ENCODE data around the gene HES6. TPM values are rescaled to one million over a fixed set of nuclear protein-coding genes. Genes with fewer than 3 reads are reported as not detected.

Gene HES6
- total RNA-seq, 2 experiments from 2014 or later = 1.5 to 1.9 TPM

DNA sequence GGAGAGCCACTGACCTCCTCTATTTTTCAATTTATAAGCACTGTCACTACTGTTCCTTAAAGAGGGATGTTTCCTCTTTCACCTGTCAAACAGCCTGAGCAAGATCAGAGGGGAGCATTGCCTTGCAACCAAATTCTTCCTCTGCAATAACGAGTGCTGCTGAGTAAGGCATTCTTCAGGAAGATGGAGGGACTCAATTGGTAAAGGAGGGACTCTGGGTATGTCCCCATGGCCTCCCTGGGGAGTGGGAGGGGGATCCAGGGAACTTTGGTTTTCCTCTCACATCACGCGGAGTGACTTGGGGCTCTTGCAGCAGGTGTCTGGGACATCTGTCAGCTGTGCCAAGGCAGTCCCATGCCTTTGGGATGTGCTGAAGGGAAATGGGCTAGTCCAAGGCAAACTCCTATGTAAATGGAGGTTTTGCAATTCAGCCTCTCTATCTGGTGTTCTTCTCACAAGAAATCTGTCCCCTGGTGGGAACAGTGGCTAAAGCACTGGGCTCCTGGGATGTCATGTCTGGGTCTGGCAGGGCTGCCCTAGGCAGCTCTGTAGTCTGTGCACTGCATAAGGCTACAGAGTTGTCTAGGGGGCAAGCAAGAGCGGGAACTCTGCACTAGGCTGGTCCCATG lies 14.4 kb upstream of the HES6 start:
- DNase-seq (no peak), ATAC-seq (ENCODE audit: poor library complexity) (no peak)
- Histone ChIP-seq H3K27ac (ENCODE audit: low read depth in 1 of 2, low read length in 2 of 2) (no peak overlapping the region), H3K27me3 (ENCODE audit: control insufficient read depth in 1 of 2, insufficient read depth in 2 of 2, low read length in 2 of 2) (no peaks in the 10 kb centered on the region), H3K36me3 (ENCODE audit: insufficient read depth, low read length) (peaks cover 62% of the 10 kb centered on the region), H3K4me3 (ENCODE audit: low read length) (no peak overlapping the region), H3K9me3 (ENCODE audit: control insufficient read depth in 1 of 2, insufficient read depth in 1 of 2, low read length in 2 of 2) (no peaks in the 10 kb centered on the region), H3K4me1 (ENCODE audit: insufficient read depth, low read length) (peaks cover 5% of the 10 kb centered on the region)
- Mint-ChIP-seq H3K4me1 (ENCODE audit: low read depth) (no peaks in the 10 kb centered on the region), H3K27me3 (no peaks in the 10 kb centered on the region), H3K27ac (no peak overlapping the region), H3K4me3 (no peak overlapping the region), H3K9me3 (no peaks in the 10 kb centered on the region), H3K36me3 (ENCODE audit: low read depth) (peaks cover 79% of the 10 kb centered on the region)
- ChIA-PET CTCF (no interaction called here), POLR2A (no interaction called here)
- TF ChIP-seq, protein P1, sequence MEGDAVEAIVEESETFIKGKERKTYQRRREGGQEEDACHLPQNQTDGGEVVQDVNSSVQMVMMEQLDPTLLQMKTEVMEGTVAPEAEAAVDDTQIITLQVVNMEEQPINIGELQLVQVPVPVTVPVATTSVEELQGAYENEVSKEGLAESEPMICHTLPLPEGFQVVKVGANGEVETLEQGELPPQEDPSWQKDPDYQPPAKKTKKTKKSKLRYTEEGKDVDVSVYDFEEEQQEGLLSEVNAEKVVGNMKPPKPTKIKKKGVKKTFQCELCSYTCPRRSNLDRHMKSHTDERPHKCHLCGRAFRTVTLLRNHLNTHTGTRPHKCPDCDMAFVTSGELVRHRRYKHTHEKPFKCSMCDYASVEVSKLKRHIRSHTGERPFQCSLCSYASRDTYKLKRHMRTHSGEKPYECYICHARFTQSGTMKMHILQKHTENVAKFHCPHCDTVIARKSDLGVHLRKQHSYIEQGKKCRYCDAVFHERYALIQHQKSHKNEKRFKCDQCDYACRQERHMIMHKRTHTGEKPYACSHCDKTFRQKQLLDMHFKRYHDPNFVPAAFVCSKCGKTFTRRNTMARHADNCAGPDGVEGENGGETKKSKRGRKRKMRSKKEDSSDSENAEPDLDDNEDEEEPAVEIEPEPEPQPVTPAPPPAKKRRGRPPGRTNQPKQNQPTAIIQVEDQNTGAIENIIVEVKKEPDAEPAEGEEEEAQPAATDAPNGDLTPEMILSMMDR (IDR thresholded peaks at IDR 0.05) = no peak
- intact Hi-C loops (cut with DNase I, micrococcal nuclease) = no loop called here

DNA sequence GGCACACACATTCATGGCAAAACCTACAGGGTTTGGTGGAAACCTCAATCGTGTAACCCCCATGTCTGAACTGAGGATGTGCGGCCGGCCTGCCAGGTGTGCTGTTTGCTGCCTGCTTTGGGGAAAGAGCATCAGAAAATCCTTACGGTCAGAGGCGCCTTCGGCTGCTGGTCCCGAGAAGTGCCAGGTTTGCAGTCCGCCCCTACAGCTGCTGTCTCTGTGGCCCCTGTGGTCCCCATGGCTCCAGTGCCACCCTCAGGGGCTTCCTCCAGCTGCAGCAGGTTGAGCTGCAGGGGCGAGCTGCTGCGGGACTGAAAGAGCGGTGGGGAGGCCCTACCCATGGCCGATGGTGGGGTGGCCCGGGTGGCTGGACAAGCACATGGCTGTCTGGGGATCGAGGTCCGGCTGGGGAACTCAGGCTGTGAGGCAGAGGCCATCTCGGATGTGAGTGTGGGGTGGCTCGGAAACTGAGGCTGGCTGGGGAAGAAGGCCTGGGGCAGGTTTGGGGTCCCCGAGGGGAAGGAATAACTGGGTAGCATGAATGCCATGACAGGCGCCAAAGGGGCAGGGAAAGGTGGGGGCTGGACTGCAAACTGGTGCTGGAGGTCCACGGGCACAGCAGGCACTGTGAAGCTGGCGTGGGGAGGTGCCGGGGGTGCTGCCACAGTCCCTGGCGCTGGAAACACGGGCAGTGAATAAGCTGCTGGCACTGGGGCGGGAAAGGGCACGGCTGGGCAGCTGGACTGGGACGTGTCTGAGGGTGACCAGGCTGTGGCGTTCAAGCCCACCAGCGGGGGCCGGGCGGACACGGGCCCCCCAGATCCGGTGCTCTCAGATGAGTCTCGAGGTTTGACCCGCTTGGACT lies 13.2 kb upstream of the HES6 start:
- H3K4me1 Mint-ChIP-seq (ENCODE audit: low read depth) = no peaks in the 10 kb centered on the region
- H3K27ac Mint-ChIP-seq = no peak overlapping the region
- H3K36me3 Mint-ChIP-seq (ENCODE audit: low read depth) = peaks cover 70% of the 10 kb centered on the region
- no peak overlapping the region for H3K4me3 ChIP-seq (ENCODE audit: low read length)
- H3K4me3 Mint-ChIP-seq = no peak overlapping the region
- no peak overlapping the region for H3K27ac ChIP-seq (ENCODE audit: low read depth in 1 of 2, low read length in 2 of 2)
- DNase-seq (no peak), ATAC-seq (ENCODE audit: poor library complexity) (no peak)
- ChIA-PET CTCF (interaction anchor here (0.6 kb wide), 1 partner anchor 65 kb away, joined by 3 read pairs; no protein-coding TSS in a partner anchor), POLR2A (no interaction called here)
- no peaks in the 10 kb centered on the region for H3K27me3 ChIP-seq (ENCODE audit: control insufficient read depth in 1 of 2, insufficient read depth in 2 of 2, low read length in 2 of 2)
- no peaks in the 10 kb centered on the region for H3K27me3 Mint-ChIP-seq
- TF ChIP-seq, protein P1 (IDR thresholded peaks at IDR 0.05) = no peak
- intact Hi-C loops (cut with DNase I, micrococcal nuclease) = no loop called here
- no peaks in the 10 kb centered on the region for H3K9me3 ChIP-seq (ENCODE audit: control insufficient read depth in 1 of 2, insufficient read depth in 1 of 2, low read length in 2 of 2)
- H3K9me3 Mint-ChIP-seq = no peaks in the 10 kb centered on the region
- H3K4me1 ChIP-seq (ENCODE audit: insufficient read depth, low read length) = peaks cover 5% of the 10 kb centered on the region
- peaks cover 51% of the 10 kb centered on the region for H3K36me3 ChIP-seq (ENCODE audit: insufficient read depth, low read length)

DNA sequence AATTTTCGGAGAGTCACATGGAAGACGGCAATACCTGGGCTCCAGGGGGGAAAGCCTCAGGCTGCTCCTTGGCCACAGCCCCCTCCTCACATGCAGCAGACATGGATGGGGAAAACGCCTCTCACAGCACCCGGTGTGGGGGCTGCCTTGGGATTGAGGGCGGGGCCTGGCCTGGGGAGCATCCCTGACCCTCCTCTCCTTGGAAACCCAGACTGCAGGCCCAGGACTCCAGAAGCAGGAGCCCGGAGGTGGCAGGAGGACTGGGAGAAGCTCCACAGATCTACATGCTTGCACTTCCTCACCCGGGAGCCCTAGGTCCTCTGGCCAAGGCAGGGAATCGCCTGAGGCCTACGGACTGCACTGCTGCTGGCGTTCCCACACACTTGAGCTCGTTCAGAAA lies 12.1 kb upstream of the HES6 start:
- intact Hi-C loops (cut with DNase I, micrococcal nuclease) = no loop called here
- H3K36me3 Mint-ChIP-seq (ENCODE audit: low read depth) = peaks cover 78% of the 10 kb centered on the region

More for the DNA sequence above, 12.1 kb upstream of the HES6 start:
- POLR2A ChIA-PET = no interaction called here
- Histone ChIP-seq H3K27ac (ENCODE audit: low read depth in 1 of 2, low read length in 2 of 2) (no peak overlapping the region), H3K27me3 (ENCODE audit: control insufficient read depth in 1 of 2, insufficient read depth in 2 of 2, low read length in 2 of 2) (no peaks in the 10 kb centered on the region), H3K9me3 (ENCODE audit: control insufficient read depth in 1 of 2, insufficient read depth in 1 of 2, low read length in 2 of 2) (no peaks in the 10 kb centered on the region), H3K36me3 (ENCODE audit: insufficient read depth, low read length) (peaks cover 46% of the 10 kb centered on the region), H3K4me1 (ENCODE audit: insufficient read depth, low read length) (peaks cover 5% of the 10 kb centered on the region), H3K4me3 (ENCODE audit: low read length) (no peak overlapping the region)
- TF ChIP-seq, protein P1 (IDR thresholded peaks at IDR 0.05) = no peak
- Mint-ChIP-seq H3K27me3 (no peaks in the 10 kb centered on the region), H3K4me1 (ENCODE audit: low read depth) (no peaks in the 10 kb centered on the region), H3K9me3 (no peaks in the 10 kb centered on the region), H3K27ac (no peak overlapping the region), H3K4me3 (no peak overlapping the region)
- DNase-seq = no peak
- CTCF ChIA-PET = no interaction called here
- no peak for ATAC-seq (ENCODE audit: poor library complexity)

Measured in CD4-positive, alpha-beta T cell (primary cell).